Neural progenitor cell (in vitro differentiated cells): ENCODE measurements around the gene WDR76.

Experiments
- EZH2 ChIP-seq: fragments of 200-600 bp; sonication (generic); IDR thresholded peaks from 2 replicates; pipeline ENCODE4 v1.6.1; 2017; ENCODE audit warnings: antibody characterized with exemption, mild to moderate bottlenecking, moderate library complexity
- EZH2phosphoT487 ChIP-seq: fragments of 200-600 bp; sonication (generic); IDR thresholded peaks from 2 replicates; pipeline ENCODE4 v1.6.1; 2017; ENCODE audit warnings: antibody characterized with exemption
- TF ChIP-seq, protein P1 (sequence below): fragments of 200-600 bp; sonication (generic); IDR thresholded peaks from 2 replicates; pipeline ENCODE4 v1.5.1; 2017; ENCODE audit warnings: antibody characterized with exemption, mild to moderate bottlenecking

DNA sequence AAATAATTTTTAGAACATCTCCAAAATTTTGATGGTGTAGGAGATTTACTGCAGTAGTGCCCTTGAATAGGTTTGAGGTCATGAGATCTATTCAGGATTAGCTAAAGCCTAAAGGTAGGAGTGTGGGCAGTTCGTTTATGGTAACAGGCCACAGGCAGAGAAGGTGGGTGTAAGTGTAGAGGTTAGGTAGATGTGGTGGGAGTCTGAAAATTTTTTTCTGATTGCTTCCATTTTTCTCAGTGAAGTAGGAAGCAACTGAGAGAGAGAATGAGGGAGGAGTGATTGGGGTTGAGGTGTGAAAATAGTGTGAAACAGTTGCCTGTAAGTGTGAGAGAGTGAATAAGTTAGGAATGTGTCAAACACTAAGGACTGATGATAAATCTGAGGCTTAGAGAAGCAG is 47.8 kb upstream of the WDR76 start:
- TF ChIP-seq, protein P1, sequence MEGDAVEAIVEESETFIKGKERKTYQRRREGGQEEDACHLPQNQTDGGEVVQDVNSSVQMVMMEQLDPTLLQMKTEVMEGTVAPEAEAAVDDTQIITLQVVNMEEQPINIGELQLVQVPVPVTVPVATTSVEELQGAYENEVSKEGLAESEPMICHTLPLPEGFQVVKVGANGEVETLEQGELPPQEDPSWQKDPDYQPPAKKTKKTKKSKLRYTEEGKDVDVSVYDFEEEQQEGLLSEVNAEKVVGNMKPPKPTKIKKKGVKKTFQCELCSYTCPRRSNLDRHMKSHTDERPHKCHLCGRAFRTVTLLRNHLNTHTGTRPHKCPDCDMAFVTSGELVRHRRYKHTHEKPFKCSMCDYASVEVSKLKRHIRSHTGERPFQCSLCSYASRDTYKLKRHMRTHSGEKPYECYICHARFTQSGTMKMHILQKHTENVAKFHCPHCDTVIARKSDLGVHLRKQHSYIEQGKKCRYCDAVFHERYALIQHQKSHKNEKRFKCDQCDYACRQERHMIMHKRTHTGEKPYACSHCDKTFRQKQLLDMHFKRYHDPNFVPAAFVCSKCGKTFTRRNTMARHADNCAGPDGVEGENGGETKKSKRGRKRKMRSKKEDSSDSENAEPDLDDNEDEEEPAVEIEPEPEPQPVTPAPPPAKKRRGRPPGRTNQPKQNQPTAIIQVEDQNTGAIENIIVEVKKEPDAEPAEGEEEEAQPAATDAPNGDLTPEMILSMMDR: no peak
- TF ChIP-seq EZH2 (no peak), EZH2phosphoT487 (no peak)
